HepG2 (cell line): ENCODE results near the gene CYSRT1. TPM values are rescaled to one million over a fixed set of nuclear protein-coding genes. Genes with fewer than 3 reads are reported as not detected.

Source experiments
- ATAC-seq: fragments of 200-7000 bp; cut with Tn5 transposase; 3 replicates; pipeline ENCODE4 v1.9.1; 2020; ENCODE audit warnings: mild to moderate bottlenecking, moderate library complexity
- BruUV-seq: library from RNA; stranded (reverse); fragments of 400-500 nt; replicated peaks from 2 replicates; lab custom pipeline; 2021; lab: Mats Ljungman, UMichigan
- CTCF ChIA-PET: fragments of 300-600 bp; formaldehyde crosslinking; extraction: SDS; loops from one replicate; lab custom pipeline; 2021; ENCODE audit warnings: low total read pairs, inconsistent platforms, low intra/inter-chr PET ratio; lab: Yijun Ruan, JAX
- POLR2A ChIA-PET: fragments of 350-600 bp; sonication (Branson Sonifier 250); formaldehyde crosslinking; loops from one replicate; lab custom pipeline; 2020; ENCODE audit warnings: antibody characterized with exemption, inconsistent platforms; lab: Yijun Ruan, JAX
- DNase-seq: peaks from one replicate; pipeline ENCODE4 v3.0.0-alpha.2; 2015; ENCODE audit warnings: low spot score
- FAIRE-seq: peaks from 3 replicates; lab custom pipeline; 2011; peaks lifted over from hg19 to GRCh38; lab: Jason Lieb, UNC
- H2AFZ ChIP-seq: one replicate; pipeline ENCODE4 v1.6.1; 2011; ENCODE audit warnings: low read length, inconsistent platforms
- H3K27ac ChIP-seq: fragments of 300-600 bp; 3 replicates; pipeline ENCODE4 v1.8.0; 2011; ENCODE audit warnings: mixed run types, mild to moderate bottlenecking, mixed read lengths, low read length, inconsistent platforms; ENCODE audit not compliant: insufficient read depth; ENCODE audit errors: extremely low read length
- H3K27me3 ChIP-seq, 2 experiments: fragments of 200-600 bp in 1 of 2; 2 replicates in 1 of 2; 3 replicates in 1 of 2; pipeline versions ENCODE4 v1.6.0 to v1.8.0; 2011; ENCODE audit warnings: low read length in 2 of 2, mild to moderate bottlenecking in 2 of 2, moderate library complexity in 2 of 2, inconsistent platforms in 1 of 2; ENCODE audit not compliant: insufficient read depth in 2 of 2, control insufficient read depth in 1 of 2
- H3K36me3 ChIP-seq, 2 experiments: fragments of 200-600 bp in 1 of 2; replicated peaks in 1 of 2; 2 replicates in 1 of 2; 3 replicates in 1 of 2; pipeline versions ENCODE4 v1.5.1 to v1.8.0; 2011; ENCODE audit warnings: low read length in 2 of 2, inconsistent platforms in 1 of 2; ENCODE audit not compliant: insufficient read depth in 2 of 2, control insufficient read depth in 1 of 2
- H3K4me1 ChIP-seq: 2 replicates; pipeline ENCODE4 v1.5.1; 2012; ENCODE audit warnings: low read length, inconsistent platforms; ENCODE audit not compliant: insufficient read depth
- H3K4me2 ChIP-seq: 2 replicates; pipeline ENCODE4 v1.6.0; 2011; ENCODE audit warnings: low read depth, low read length, inconsistent platforms
- H3K4me3 ChIP-seq, 3 experiments: fragments of 200-600 bp in 1 of 3; sonication (generic), shearing (Covaris generic) in 1 of 3; replicated peaks in 1 of 3; 2 replicates each; pipeline ENCODE4 v1.5.1; 2011 to 2016; ENCODE audit warnings: low read length in 3 of 3, inconsistent platforms in 2 of 3, low read depth in 2 of 3, mild to moderate bottlenecking in 2 of 3, control low read depth in 1 of 3, mixed read lengths in 1 of 3; ENCODE audit not compliant: insufficient read depth in 1 of 3
- H3K79me2 ChIP-seq: one replicate; pipeline ENCODE4 v1.6.1; 2011; ENCODE audit warnings: low read length, inconsistent platforms; ENCODE audit not compliant: insufficient read depth
- H3K9ac ChIP-seq: 2 replicates; pipeline ENCODE4 v1.6.0; 2011; ENCODE audit warnings: mild to moderate bottlenecking, low read depth, low read length, inconsistent platforms; ENCODE audit not compliant: insufficient read depth
- H3K9me3 ChIP-seq: 2 replicates; pipeline ENCODE4 v1.5.1; 2012; ENCODE audit warnings: mild to moderate bottlenecking, low read length
- H4K20me1 ChIP-seq: 2 replicates; pipeline ENCODE4 v1.6.0; 2011; ENCODE audit warnings: inconsistent platforms, mild to moderate bottlenecking, low read length, moderate library complexity; ENCODE audit not compliant: insufficient read depth
- AKAP8 ChIP-seq: sonication (generic); formaldehyde crosslinking; IDR thresholded peaks from 2 replicates; pipeline ENCODE4 v1.5.1; 2020; ENCODE audit warnings: mild to moderate bottlenecking, missing genetic modification reagents
- PAX8 ChIP-seq: sonication (generic); formaldehyde crosslinking; IDR thresholded peaks from 2 replicates; pipeline ENCODE4 v1.8.0; 2022; ENCODE audit warnings: mild to moderate bottlenecking, missing genetic modification reagents, borderline replicate concordance
- REXO4 ChIP-seq: sonication (generic); formaldehyde crosslinking; IDR thresholded peaks from 2 replicates; pipeline ENCODE4 v1.8.0; 2022; ENCODE audit warnings: missing genetic modification reagents, mild to moderate bottlenecking, borderline replicate concordance
- STAG1 ChIP-seq: sonication (generic); formaldehyde crosslinking; IDR thresholded peaks from 2 replicates; pipeline ENCODE4 v1.4.0; 2020; ENCODE audit warnings: missing genetic modification reagents
- ZNF530 ChIP-seq: sonication (generic); formaldehyde crosslinking; IDR thresholded peaks from 2 replicates; pipeline ENCODE4 v1.5.0; 2020; ENCODE audit warnings: low read depth, mild to moderate bottlenecking, missing genetic modification reagents
- WGBS: methylation state at CpG from one replicate; pipeline ENCODE4 v1.1.6; 2017; ENCODE audit warnings: low lambda C conversion rate; 5-methylcytosine and 5-hydroxymethylcytosine counted together
- in situ Hi-C: cut with HindIII; loops from 2 replicates; pipeline ENCODE4 v1.10.0; 2017; ENCODE audit warnings: low pct_unique_long_range_greater_than_20kb; ENCODE audit not compliant: extremely low pct_ligation_motif_present
- intact Hi-C: fragments of 100-400 bp; cut with micrococcal nuclease; formaldehyde crosslinking; loops from one replicate; pipeline ENCODE4 v1.10.0; 2022; ENCODE audit not compliant: unreplicated experiment
- polyA plus RNA-seq, 8 experiments: library from polyadenylated mRNA; depleted of rRNA in 3 of 8; stranded (reverse) in 7 of 8; unstranded in 1 of 8; fragments of >200 nt; fragmentation: Illumina TruSeq in 4 of 8; extraction: Trizol in 4 of 8; gene quantifications; 2 replicates each; pipeline versions ENCODE4 v1.2.1 to v1.2.3, GENCODE V29; 2011 to 2016; ENCODE audit warnings: low read depth in 4 of 8, missing spikeins in 1 of 8, mixed read lengths in 1 of 8; ENCODE audit not compliant: insufficient read depth in 1 of 8
- total RNA-seq, 5 experiments: library from RNA; depleted of rRNA; stranded (reverse); fragments of >200 nt; fragmentation: Illumina TruSeq; extraction: Trizol; gene quantifications; 2 replicates each; pipeline ENCODE4 v1.2.3, GENCODE V29; 2016; ENCODE audit warnings: low read depth in 1 of 5
- TF ChIP-seq, protein P1 (sequence below): sonication (generic); formaldehyde crosslinking; IDR thresholded peaks from 2 replicates; pipeline ENCODE4 v1.5.0; 2020; ENCODE audit warnings: mild to moderate bottlenecking, missing genetic modification reagents, moderate library complexity

The CYSRT1 gene
- total and polyA plus RNA-seq, 2 of the 13 experiments (the other 11 are each of a cell fraction or from before 2014, with no cell fraction given), result 1.5 to 2.1 TPM

DNA sequence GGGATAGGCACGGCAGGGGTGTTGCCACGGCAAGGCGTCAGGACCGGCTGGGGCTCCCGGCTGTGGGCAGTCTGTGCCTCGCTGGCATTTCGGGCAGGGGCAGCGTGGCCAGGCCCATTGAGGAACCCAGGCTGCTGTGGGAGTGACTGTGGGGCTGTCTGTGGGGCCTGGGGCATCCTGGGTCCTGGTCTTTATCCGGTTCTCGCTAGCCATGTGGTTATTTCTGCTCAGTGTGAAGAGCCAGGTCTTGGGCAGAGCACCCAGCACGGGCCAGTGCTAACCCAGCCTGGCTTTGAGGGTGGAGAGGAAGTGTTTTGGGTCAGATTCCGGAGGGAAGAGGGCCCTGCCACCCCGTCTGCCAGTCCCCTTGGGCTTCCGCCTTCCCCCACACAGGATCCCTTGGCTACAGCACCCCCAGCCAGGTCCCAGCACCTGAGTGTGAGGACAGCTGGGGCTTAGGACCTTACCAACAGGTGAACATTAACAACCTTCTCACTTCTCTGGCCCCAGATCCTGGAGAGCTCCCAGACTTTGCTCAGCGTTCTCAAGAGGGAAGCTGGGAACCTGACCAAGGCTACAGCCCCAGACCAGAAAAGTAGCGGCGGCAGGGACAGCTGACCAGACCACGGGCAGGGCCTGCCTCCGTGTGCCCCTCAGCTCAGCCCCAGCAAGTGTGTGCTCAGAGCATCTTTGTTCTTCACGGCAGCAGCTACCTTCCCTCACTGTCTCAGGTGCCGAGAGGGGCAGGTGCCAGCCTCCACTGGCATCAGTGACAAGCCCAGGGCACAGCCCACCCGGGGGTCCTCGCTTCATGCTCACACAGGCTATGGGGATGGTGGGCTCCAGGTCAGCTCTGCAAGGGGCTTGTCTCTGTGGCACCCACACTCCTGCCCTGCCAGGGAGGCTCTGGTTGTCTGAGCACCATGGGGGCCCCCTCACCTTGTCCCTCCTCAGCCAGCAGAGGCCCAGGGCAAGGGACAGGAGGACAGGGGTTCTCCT, 35.4 kb upstream of the CYSRT1 start (continued):
- TF ChIP-seq PAX8 (CRISPR knock-in tag), result no peak

DNA sequence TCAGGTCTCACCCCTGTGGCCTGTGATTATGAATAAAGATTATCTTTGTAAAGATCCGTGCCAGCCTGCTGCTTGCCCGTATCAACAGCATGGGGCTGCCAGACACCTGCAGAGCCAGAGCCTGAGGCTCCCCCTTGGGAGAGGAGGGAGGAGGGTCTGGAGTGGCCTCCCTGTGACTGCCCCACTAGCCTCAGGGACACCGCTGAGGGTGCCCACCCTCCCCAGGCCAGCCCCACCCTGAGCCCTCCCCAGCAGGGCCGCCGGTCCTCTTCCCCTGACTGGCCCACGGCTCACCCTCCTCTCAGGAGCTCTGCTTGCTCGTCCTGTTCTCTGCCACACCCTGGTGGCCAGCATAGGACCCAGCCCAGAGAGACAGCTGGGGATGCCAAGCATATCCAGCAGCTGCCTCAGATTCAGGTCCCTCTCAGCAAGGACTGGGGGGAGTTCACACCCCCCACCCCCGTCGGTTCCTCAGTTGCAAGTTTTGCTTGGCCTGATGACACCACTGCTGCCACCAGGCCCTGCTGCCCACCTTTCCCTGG, 34.6 kb upstream of the CYSRT1 start:
- intact Hi-C loops, result no loop called here
- WGBS, result 92% methylated on average over 4 of the region's 9 CpGs
- no peak overlapping the region for H3K4me3 ChIP-seq

More for the DNA sequence above, 34.6 kb upstream of the CYSRT1 start:
- Histone ChIP-seq H2AFZ (no peak overlapping the region), H3K27me3 (no peaks in the 10 kb centered on the region), H3K79me2 (peaks cover 37% of the 10 kb centered on the region), H3K9me3 (no peaks in the 10 kb centered on the region), H3K27ac (no peak overlapping the region), H3K4me1 (peaks cover 38% of the 10 kb centered on the region), H3K9ac (no peak overlapping the region), H3K4me2 (peak overlapping the region; percentile 94; the same call in 1 of the 2 replicates), H4K20me1 (no peaks in the 10 kb centered on the region), H3K36me3 (peaks cover 13 to 20% of the 10 kb centered on the region in 2 experiments; a peak in 3 of 5 replicates)
- in situ Hi-C loops, result no loop called here
- POLR2A ChIA-PET, result interaction anchor here (0.6 to 3.8 kb wide), 9 partner anchors 8 to 50 kb away, joined by 3 to 52 read pairs (median 11); partner anchors contain the start of genes RNF208, TPRN and TUBB4B
- ATAC-seq (peak; percentile 33), FAIRE-seq (no peak), DNase-seq (no peak)
- CTCF ChIA-PET, result interaction anchor here (0.9 to 2.6 kb wide), 3 partner anchors 37 to 45 kb away, joined by 3 to 19 read pairs (median 16); partner anchors contain the start of gene RNF224
- BruUV-seq, result no TSS peak
- TF ChIP-seq ZNF530 (CRISPR knock-in tag) (no peak), STAG1 (CRISPR knock-in tag) (peak; percentile 34), REXO4 (CRISPR knock-in tag) (no peak), AKAP8 (CRISPR knock-in tag) (0 out of 2 replicates have a peak, but pooled peaks have one; percentile 69)
- TF ChIP-seq, protein P1, sequence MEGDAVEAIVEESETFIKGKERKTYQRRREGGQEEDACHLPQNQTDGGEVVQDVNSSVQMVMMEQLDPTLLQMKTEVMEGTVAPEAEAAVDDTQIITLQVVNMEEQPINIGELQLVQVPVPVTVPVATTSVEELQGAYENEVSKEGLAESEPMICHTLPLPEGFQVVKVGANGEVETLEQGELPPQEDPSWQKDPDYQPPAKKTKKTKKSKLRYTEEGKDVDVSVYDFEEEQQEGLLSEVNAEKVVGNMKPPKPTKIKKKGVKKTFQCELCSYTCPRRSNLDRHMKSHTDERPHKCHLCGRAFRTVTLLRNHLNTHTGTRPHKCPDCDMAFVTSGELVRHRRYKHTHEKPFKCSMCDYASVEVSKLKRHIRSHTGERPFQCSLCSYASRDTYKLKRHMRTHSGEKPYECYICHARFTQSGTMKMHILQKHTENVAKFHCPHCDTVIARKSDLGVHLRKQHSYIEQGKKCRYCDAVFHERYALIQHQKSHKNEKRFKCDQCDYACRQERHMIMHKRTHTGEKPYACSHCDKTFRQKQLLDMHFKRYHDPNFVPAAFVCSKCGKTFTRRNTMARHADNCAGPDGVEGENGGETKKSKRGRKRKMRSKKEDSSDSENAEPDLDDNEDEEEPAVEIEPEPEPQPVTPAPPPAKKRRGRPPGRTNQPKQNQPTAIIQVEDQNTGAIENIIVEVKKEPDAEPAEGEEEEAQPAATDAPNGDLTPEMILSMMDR (CRISPR knock-in tag), result peak; percentile 34
- TF ChIP-seq, all 625 proteins: peak for 3
